Peyer's patch (tissue), 4 donors: ENCODE measurements around the gene TMCC1.

ENCODE experiments used
- POLR2A ChIP-seq, 2 donors: fragments of 450-650 bp; IDR thresholded peaks; one replicate each; pipeline ENCODE4 v1.5.1; 2017; ENCODE audit warnings: antibody characterized with exemption in 2 of 2, mild to moderate bottlenecking in 2 of 2, moderate library complexity in 2 of 2
- TF ChIP-seq, protein P1 (sequence below), 6 experiments: fragments of 450-650 bp in 4 of 6; fragments of 200-600 bp in 2 of 6; sonication (generic) in 1 of 6; IDR thresholded peaks; one replicate each; pipeline ENCODE4 v1.5.1; 2017 to 2019; ENCODE audit warnings: antibody characterized with exemption in 6 of 6, mild to moderate bottlenecking in 3 of 6, moderate library complexity in 1 of 6

DNA sequence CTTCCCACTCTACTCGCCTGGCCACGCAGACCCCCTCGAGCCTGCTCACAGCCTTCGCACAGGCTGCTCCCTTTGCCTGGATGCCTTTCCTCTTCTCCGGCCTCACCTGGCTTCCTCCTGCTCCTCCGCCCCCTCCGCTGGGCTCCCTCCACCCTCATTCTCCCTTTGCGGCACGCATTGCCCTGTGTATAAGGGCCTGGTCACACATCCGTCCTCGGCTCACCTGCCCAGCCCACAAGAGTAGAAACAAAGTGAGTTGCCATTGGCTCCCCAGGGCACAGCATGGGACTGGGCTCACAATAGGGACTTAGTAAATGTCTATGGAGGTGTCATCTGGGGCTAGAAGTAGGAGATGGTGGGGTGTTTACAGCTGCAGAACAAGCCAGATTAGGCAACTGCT, 291.2 kb downstream of the TMCC1 start:
- TF ChIP-seq, protein P1, sequence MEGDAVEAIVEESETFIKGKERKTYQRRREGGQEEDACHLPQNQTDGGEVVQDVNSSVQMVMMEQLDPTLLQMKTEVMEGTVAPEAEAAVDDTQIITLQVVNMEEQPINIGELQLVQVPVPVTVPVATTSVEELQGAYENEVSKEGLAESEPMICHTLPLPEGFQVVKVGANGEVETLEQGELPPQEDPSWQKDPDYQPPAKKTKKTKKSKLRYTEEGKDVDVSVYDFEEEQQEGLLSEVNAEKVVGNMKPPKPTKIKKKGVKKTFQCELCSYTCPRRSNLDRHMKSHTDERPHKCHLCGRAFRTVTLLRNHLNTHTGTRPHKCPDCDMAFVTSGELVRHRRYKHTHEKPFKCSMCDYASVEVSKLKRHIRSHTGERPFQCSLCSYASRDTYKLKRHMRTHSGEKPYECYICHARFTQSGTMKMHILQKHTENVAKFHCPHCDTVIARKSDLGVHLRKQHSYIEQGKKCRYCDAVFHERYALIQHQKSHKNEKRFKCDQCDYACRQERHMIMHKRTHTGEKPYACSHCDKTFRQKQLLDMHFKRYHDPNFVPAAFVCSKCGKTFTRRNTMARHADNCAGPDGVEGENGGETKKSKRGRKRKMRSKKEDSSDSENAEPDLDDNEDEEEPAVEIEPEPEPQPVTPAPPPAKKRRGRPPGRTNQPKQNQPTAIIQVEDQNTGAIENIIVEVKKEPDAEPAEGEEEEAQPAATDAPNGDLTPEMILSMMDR (IDR thresholded peaks at IDR 0.05): no peak
- no peak for TF ChIP-seq POLR2A (IDR thresholded peaks at IDR 0.05)
